Measurements from ENCODE around the gene KCNK1.
A peak's percentile ranks its signal among the peaks of the same experiment; 100 is the strongest.

KCNK1 gene

GRCh38 chr1:233636503-233636877 lies 22.6 kb downstream of the KCNK1 start:
- DNase-seq (ENCODE audit: low spot score): no peak

GRCh38 chr1:233638513-233638912 lies 24.6 kb downstream of the KCNK1 start:
- DNase-seq (ENCODE audit: low spot score): peak; percentile 96

GRCh38 chr1:233639611-233640010 lies 25.7 kb downstream of the KCNK1 start:
- DNase-seq (ENCODE audit: low spot score): no peak

GRCh38 chr1:233640179-233640578 lies 26.3 kb downstream of the KCNK1 start:
- DNase-seq (ENCODE audit: low spot score): no peak

- DNase-seq (ENCODE audit: low spot score): no peak
These were observed 27.1 kb downstream of the KCNK1 start for GRCh38 chr1:233641029-233641428.

- no peak for DNase-seq (ENCODE audit: low spot score)
These were observed 33.2 kb downstream of the KCNK1 start for GRCh38 chr1:233647073-233647472.

- no peak for DNase-seq (ENCODE audit: low spot score)
These were observed 33.7 kb downstream of the KCNK1 start for GRCh38 chr1:233647636-233648035.

GRCh38 chr1:233651061-233651460 lies 37.2 kb downstream of the KCNK1 start:
- DNase-seq (ENCODE audit: low spot score): no peak

GRCh38 chr1:233651563-233652233 lies 37.8 kb downstream of the KCNK1 start:
- no peak for DNase-seq (ENCODE audit: low spot score)

GRCh38 chr1:233652526-233652925 lies 38.6 kb downstream of the KCNK1 start:
- no peak for DNase-seq (ENCODE audit: low spot score)

GRCh38 chr1:233654658-233655280 lies 40.9 kb downstream of the KCNK1 start:
- DNase-seq (ENCODE audit: low spot score): no peak

GRCh38 chr1:233655301-233655740 lies 41.4 kb downstream of the KCNK1 start:
- DNase-seq (ENCODE audit: low spot score): no peak

- no peak for DNase-seq (ENCODE audit: low spot score)
These were observed 42.2 kb downstream of the KCNK1 start for GRCh38 chr1:233656032-233656635.

GRCh38 chr1:233656687-233657086 lies 42.8 kb downstream of the KCNK1 start:
- DNase-seq (ENCODE audit: low spot score): no peak

GRCh38 chr1:233657466-233657865 lies 43.6 kb downstream of the KCNK1 start:
- DNase-seq (ENCODE audit: low spot score): no peak

GRCh38 chr1:233659495-233659894 lies 45.6 kb downstream of the KCNK1 start:
- no peak for DNase-seq (ENCODE audit: low spot score)

GRCh38 chr1:233661376-233662159 lies 47.7 kb downstream of the KCNK1 start:
- DNase-seq (ENCODE audit: low spot score): no peak

- peak; percentile 63 for DNase-seq (ENCODE audit: low spot score)
These were observed 48.8 kb downstream of the KCNK1 start for GRCh38 chr1:233662575-233663304.

GRCh38 chr1:233664253-233664652 lies 50.3 kb downstream of the KCNK1 start:
- peak; percentile 72 for DNase-seq (ENCODE audit: low spot score)

- no peak for DNase-seq (ENCODE audit: low spot score)
These were observed 51.1 kb downstream of the KCNK1 start for GRCh38 chr1:233664804-233665574.

Measured in cerebellar cortex (tissue), 1 donor.